GM21367 (cell line): Measurements from ENCODE around the gene MYH11.
"Not testable (repeated sequence)": the region's sequence is repeated elsewhere in the genome, so short reads cannot be mapped to it uniquely, and the experiment has no call there.

Experiments
- ATAC-seq: cut with Tn5 transposase; IDR thresholded peaks from one replicate; pipeline ENCODE4 v1.9.1; 2021; ENCODE audit not compliant: unreplicated experiment

The MYH11 gene

GRCh38 chr16:15846510-15846909 lies 10.3 kb downstream of the MYH11 start:
- ATAC-seq = no peak

- ATAC-seq = no peak
These were observed 13.1 kb downstream of the MYH11 start for GRCh38 chr16:15843635-15844279.

GRCh38 chr16:15839204-15839603 lies 17.6 kb downstream of the MYH11 start:
- not testable (repeated sequence) for ATAC-seq

- no peak for ATAC-seq
These were observed 19.1 kb downstream of the MYH11 start for GRCh38 chr16:15837761-15838160.

GRCh38 chr16:15836965-15837611 lies 19.7 kb downstream of the MYH11 start:
- no peak for ATAC-seq

GRCh38 chr16:15836074-15836473 lies 20.8 kb downstream of the MYH11 start:
- ATAC-seq = no peak

- ATAC-seq = no peak
These were observed 21.5 kb downstream of the MYH11 start for GRCh38 chr16:15835136-15835878.

GRCh38 chr16:15834502-15834901 lies 22.3 kb downstream of the MYH11 start:
- no peak for ATAC-seq

- no peak for ATAC-seq
These were observed 23.3 kb downstream of the MYH11 start for GRCh38 chr16:15833541-15833940.

- ATAC-seq = no peak
These were observed 24.6 kb downstream of the MYH11 start for GRCh38 chr16:15832241-15832640.

- ATAC-seq = no peak
These were observed 25.9 kb downstream of the MYH11 start for GRCh38 chr16:15830832-15831451.

- no peak for ATAC-seq
These were observed 27.4 kb downstream of the MYH11 start for GRCh38 chr16:15829460-15829859.

- ATAC-seq = no peak
These were observed 29.0 kb downstream of the MYH11 start for GRCh38 chr16:15827709-15828343.

GRCh38 chr16:15827299-15827698 lies 29.5 kb downstream of the MYH11 start:
- ATAC-seq = no peak

- no peak for ATAC-seq
These were observed 31.0 kb downstream of the MYH11 start for GRCh38 chr16:15825750-15826305.

- no peak for ATAC-seq
These were observed 33.9 kb downstream of the MYH11 start for GRCh38 chr16:15822957-15823356.

- no peak for ATAC-seq
These were observed 36.0 kb downstream of the MYH11 start for GRCh38 chr16:15820837-15821236.

GRCh38 chr16:15819046-15819445 lies 37.8 kb downstream of the MYH11 start:
- no peak for ATAC-seq

- no peak for ATAC-seq
These were observed 39.4 kb downstream of the MYH11 start for GRCh38 chr16:15817446-15817845.

GRCh38 chr16:15816228-15816627 lies 40.6 kb downstream of the MYH11 start:
- ATAC-seq = no peak

- not testable (repeated sequence) for ATAC-seq
These were observed 44.5 kb downstream of the MYH11 start for GRCh38 chr16:15812401-15812750.
